ENCODE data around the gene FAM53A.

FAM53A gene

DNA sequence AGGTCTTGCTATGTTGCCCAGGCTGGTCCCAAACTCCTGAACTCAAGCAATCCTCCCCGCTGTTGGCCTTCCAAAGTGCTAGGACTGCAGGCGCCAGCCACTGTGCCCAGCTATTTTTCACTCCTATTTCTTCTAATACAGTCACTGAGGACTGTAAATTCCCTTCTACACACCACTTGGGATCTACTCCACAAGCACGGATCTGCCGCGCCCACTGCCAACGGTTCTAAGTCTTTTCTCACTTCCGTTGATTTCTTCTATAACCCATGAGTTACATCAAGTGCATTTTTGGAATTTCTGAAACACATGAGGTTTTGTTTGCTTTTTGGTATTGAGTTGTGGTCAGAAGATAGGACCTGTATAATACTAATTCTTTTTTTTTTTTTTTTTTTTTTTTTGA, 48.6 kb downstream of the FAM53A start:
- Histone ChIP-seq H3K9me3 (no peaks in the 10 kb centered on the region), H3K36me3 (no peaks in the 10 kb centered on the region), H3K27me3 (peaks cover 13% of the 10 kb centered on the region), H3K4me1 (no peaks in the 10 kb centered on the region), H3K4me3 (ENCODE audit: low read depth, low read length) (no peak overlapping the region)
- DNase-seq, result no peak
- TF ChIP-seq, protein P1, sequence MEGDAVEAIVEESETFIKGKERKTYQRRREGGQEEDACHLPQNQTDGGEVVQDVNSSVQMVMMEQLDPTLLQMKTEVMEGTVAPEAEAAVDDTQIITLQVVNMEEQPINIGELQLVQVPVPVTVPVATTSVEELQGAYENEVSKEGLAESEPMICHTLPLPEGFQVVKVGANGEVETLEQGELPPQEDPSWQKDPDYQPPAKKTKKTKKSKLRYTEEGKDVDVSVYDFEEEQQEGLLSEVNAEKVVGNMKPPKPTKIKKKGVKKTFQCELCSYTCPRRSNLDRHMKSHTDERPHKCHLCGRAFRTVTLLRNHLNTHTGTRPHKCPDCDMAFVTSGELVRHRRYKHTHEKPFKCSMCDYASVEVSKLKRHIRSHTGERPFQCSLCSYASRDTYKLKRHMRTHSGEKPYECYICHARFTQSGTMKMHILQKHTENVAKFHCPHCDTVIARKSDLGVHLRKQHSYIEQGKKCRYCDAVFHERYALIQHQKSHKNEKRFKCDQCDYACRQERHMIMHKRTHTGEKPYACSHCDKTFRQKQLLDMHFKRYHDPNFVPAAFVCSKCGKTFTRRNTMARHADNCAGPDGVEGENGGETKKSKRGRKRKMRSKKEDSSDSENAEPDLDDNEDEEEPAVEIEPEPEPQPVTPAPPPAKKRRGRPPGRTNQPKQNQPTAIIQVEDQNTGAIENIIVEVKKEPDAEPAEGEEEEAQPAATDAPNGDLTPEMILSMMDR (IDR thresholded peaks at IDR 0.05; ENCODE audit: low read depth, low read length), result no peak

DNA sequence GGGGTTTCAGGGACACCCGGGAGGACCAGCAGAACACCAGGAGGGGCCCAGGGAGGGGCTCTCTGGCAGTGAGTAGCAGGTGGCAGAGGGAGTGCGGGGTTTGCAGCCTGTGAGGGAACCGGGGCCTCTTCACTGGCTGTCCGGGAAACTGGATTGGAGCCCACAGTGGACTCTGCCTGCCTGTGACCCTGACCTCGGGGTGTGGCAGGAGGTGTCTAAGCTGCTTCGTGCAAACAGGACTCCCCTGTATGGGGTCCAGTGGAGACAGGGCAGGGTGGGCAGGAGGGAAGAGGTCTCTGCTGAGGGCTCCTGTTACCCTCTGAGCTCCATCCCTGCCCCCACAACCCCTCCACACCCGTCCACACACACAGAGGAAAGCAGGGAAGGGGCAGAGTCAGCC, 50.1 kb downstream of the FAM53A start:
- no peak overlapping the region for H3K4me3 ChIP-seq (ENCODE audit: low read depth, low read length)
- no peak for DNase-seq
- no peaks in the 10 kb centered on the region for H3K4me1 ChIP-seq
- peaks cover 13% of the 10 kb centered on the region for H3K27me3 ChIP-seq
- no peaks in the 10 kb centered on the region; the same call in 1 of the 2 replicates for H3K9me3 ChIP-seq
- TF ChIP-seq, protein P1 (IDR thresholded peaks at IDR 0.05; ENCODE audit: low read depth, low read length), result no peak
- no peaks in the 10 kb centered on the region for H3K36me3 ChIP-seq

DNA sequence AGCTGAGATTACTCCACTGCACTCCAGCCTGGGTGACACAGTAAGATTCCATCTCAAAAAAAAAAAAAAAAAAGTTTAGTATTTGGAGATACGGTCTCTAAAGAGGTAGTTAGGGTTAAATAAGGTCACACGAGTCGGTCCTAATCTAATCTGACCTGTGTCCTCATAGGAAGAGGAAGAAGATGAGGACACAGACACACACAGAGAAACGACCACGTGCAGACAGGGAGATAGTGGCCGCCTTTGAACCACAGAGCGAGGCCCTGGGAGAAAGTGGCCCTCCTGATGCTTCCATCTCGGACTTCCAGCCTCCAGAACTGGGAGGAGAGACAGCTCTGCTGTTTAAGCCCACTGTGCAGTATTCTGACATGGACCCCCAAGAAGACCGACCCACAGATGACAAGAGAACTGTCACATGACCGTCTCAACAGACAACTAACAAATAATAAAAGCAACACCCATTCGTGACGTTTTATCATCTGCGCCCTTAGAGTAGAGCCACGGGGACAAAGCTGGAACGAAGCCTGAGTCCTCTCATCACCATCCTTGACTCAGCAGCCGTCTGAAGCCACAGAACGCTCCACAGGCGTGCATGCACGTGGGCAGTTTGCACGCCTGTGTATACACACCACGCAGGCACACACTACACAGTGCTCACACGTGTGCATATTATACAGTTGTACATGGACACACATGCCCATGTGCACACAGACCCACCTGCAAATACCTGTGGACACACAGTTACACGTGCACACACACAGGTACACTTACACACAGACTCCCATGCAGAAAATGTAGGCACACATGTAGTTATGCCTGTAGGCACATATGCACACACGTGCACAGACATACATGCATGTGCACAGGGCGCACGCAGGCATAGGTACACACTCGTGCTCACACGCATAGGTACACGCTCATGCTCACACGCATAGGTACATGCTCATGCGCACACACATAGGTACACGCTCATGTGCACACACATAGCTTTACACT, 51.7 kb downstream of the FAM53A start:
- no peaks in the 10 kb centered on the region for H3K36me3 ChIP-seq
- no peak for DNase-seq
- no peaks in the 10 kb centered on the region for H3K4me1 ChIP-seq
- TF ChIP-seq, protein P1 (IDR thresholded peaks at IDR 0.05; ENCODE audit: low read depth, low read length), result no peak
- no peak overlapping the region for H3K4me3 ChIP-seq (ENCODE audit: low read depth, low read length)
- no peaks in the 10 kb centered on the region; the same call in 1 of the 2 replicates for H3K9me3 ChIP-seq
- H3K27me3 ChIP-seq, result peaks cover 13% of the 10 kb centered on the region

DNA sequence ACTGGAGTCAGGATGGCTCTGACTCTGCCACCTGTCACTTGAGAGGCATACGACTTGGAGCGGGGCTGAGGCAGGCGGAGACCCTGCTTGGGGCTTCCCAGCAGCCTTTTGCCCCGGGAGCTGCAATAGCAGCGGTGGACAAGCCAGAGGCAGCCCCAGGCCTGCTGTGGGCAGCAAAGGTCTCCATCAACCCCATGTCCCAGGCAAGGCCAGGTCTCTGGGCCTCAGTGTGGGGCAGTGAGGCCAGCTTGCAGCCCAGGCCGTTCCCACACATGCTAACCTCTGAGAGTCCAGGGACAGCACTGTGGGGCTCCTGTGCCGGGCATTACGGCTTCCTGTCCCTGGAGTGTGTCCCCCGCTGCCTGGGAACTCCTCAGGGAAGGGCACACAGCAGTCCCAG, 53.0 kb downstream of the FAM53A start:
- H3K36me3 ChIP-seq, result no peaks in the 10 kb centered on the region

DNA sequence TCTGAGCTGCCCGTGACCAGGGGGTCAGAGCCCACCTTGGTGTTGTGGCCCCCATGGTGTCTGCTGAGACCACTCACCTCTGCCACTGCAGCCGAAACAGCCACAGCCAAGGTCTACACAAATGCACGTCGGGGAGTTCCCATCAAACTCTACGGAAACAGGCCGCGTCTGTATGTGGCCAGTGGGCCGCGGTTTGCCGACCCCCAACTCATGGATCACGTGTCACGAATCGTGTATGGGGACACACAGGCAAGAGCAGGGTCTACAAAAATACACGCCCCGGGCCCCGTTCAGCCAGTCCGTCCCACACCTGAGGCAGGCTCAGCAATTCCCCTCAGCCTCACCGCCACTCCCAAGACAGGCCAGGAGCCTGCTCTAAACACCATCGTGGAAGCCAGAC, 53.8 kb downstream of the FAM53A start:
- Histone ChIP-seq H3K4me1 (no peaks in the 10 kb centered on the region), H3K9me3 (no peaks in the 10 kb centered on the region; the same call in 1 of the 2 replicates), H3K36me3 (no peaks in the 10 kb centered on the region), H3K27me3 (peaks cover 13% of the 10 kb centered on the region), H3K4me3 (ENCODE audit: low read depth, low read length) (no peak overlapping the region)
- no peak for DNase-seq
- TF ChIP-seq, protein P1 (IDR thresholded peaks at IDR 0.05; ENCODE audit: low read depth, low read length), result no peak

More for the DNA sequence above, 53.0 kb downstream of the FAM53A start:
- no peaks in the 10 kb centered on the region; the same call in 1 of the 2 replicates for H3K9me3 ChIP-seq
- H3K27me3 ChIP-seq, result peaks cover 13% of the 10 kb centered on the region
- DNase-seq, result no peak
- no peak overlapping the region for H3K4me3 ChIP-seq (ENCODE audit: low read depth, low read length)
- TF ChIP-seq, protein P1 (IDR thresholded peaks at IDR 0.05; ENCODE audit: low read depth, low read length), result no peak
- H3K4me1 ChIP-seq, result no peaks in the 10 kb centered on the region

DNA sequence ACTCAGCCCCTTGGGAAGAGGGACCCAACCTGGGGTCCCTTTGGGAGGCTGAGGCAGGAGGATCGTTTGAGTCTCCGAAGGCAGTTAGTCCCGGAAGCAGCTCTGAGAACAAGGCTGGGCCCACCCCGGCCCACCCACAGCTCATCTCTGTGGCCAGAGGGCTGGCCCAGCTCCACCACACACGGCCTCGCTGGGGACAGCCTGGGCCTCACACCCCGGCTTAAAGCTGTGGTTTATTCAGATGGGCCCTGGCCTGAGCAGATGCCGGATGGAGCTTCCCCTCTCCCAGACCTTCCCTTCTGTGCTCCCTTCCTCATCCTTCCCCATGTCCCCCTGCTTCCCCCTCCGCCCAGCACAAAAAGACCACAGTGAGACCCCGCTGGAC, 54.4 kb downstream of the FAM53A start:
- H3K9me3 ChIP-seq, result no peaks in the 10 kb centered on the region; the same call in 1 of the 2 replicates
- no peak for DNase-seq
- no peaks in the 10 kb centered on the region for H3K36me3 ChIP-seq
- no peaks in the 10 kb centered on the region for H3K4me1 ChIP-seq
- H3K4me3 ChIP-seq (ENCODE audit: low read depth, low read length), result no peak overlapping the region
- TF ChIP-seq, protein P1 (IDR thresholded peaks at IDR 0.05; ENCODE audit: low read depth, low read length), result no peak
- peaks cover 13% of the 10 kb centered on the region for H3K27me3 ChIP-seq
